K562 (cell line): Measurements from ENCODE around the gene TSEN34. TPM values are rescaled to one million over a fixed set of nuclear protein-coding genes. Genes with fewer than 3 reads are reported as not detected.
A peak's percentile ranks its signal among the peaks of the same experiment; 100 is the strongest.

Experiments used
- CGGBP1 ChIP-seq: fragments of 250-450 bp; sonication (Bioruptor Pico); IDR thresholded peaks from 2 replicates; pipeline ENCODE4 v1.9.0; 2021; ENCODE audit warnings: mild to moderate bottlenecking
- DLX4 ChIP-seq: fragments of 250-450 bp; sonication (Bioruptor Pico); IDR thresholded peaks from 2 replicates; pipeline ENCODE4 v1.6.1; 2021; ENCODE audit warnings: mild to moderate bottlenecking
- ESRRA ChIP-seq: fragments of 450-650 bp; IDR thresholded peaks from 2 replicates; pipeline ENCODE4 v1.6.1; 2014; ENCODE audit warnings: low read depth, mild to moderate bottlenecking, moderate library complexity, borderline replicate concordance
- GABPA ChIP-seq: fragments of 200-800 bp; sonication (Bioruptor generic); conservative IDR thresholded peaks from 2 replicates; pipeline ENCODE4 v1.6.1; 2016; ENCODE audit warnings: low read depth, missing genetic modification characterization, missing compliant biosample characterization
- HDAC6 ChIP-seq: IDR thresholded peaks from 2 replicates; pipeline ENCODE4 v1.6.1; 2012; ENCODE audit warnings: low read depth, mild to moderate bottlenecking, control low read depth, inconsistent platforms, low read length, moderate library complexity
- HDAC8 ChIP-seq: fragments of 450-650 bp; IDR thresholded peaks from 2 replicates; pipeline ENCODE4 v1.6.1; 2016; ENCODE audit warnings: mild to moderate bottlenecking, missing genetic modification characterization, moderate library complexity, missing compliant biosample characterization
- HMG20A ChIP-seq: fragments of 450-650 bp; formaldehyde crosslinking; conservative IDR thresholded peaks from 2 replicates; pipeline ENCODE4 v1.4.0; 2020; ENCODE audit warnings: mild to moderate bottlenecking, mixed read lengths
- HMG20B ChIP-seq: fragments of 250-450 bp; sonication (Bioruptor Pico); IDR thresholded peaks from 2 replicates; pipeline ENCODE4 v1.5.0; 2021; ENCODE audit warnings: mild to moderate bottlenecking
- KAT7 ChIP-seq: sonication (generic); formaldehyde crosslinking; IDR thresholded peaks from 2 replicates; pipeline ENCODE4 v1.8.0; 2022; ENCODE audit warnings: missing genetic modification reagents, mild to moderate bottlenecking, borderline replicate concordance
- LARP7 ChIP-seq: fragments of 450-650 bp; IDR thresholded peaks from 2 replicates; pipeline ENCODE4 v1.6.1; 2016
- LCOR ChIP-seq: sonication (generic); formaldehyde crosslinking; IDR thresholded peaks from 2 replicates; pipeline ENCODE4 v1.8.0; 2022; ENCODE audit warnings: mild to moderate bottlenecking, missing genetic modification reagents
- MTA3 ChIP-seq: fragments of 450-650 bp; formaldehyde crosslinking; IDR thresholded peaks from 2 replicates; pipeline ENCODE4 v1.6.1; 2017; ENCODE audit warnings: mild to moderate bottlenecking, borderline replicate concordance
- NEUROD1 ChIP-seq: fragments of 150-350 bp; IDR thresholded peaks from 2 replicates; pipeline ENCODE4 v1.6.1; 2014; ENCODE audit warnings: borderline replicate concordance, low read length, low read depth; ENCODE audit not compliant: partially characterized antibody
- NFIC ChIP-seq: fragments of 450-650 bp; IDR thresholded peaks from 2 replicates; pipeline ENCODE4 v1.6.1; 2017; ENCODE audit warnings: mild to moderate bottlenecking, inconsistent platforms
- NFIX ChIP-seq: fragments of 250-450 bp; sonication (Bioruptor Pico); IDR thresholded peaks from 2 replicates; pipeline ENCODE4 v1.4.0; 2020; ENCODE audit warnings: low read depth, mild to moderate bottlenecking, moderate library complexity
- RBM39 ChIP-seq: fragments of 200-400 bp; formaldehyde crosslinking; optimal IDR thresholded peaks from 2 replicates; pipeline ENCODE3; 2018; ENCODE audit warnings: low read depth, low read length
- RUNX1 ChIP-seq: sonication (generic); IDR thresholded peaks from 2 replicates; pipeline ENCODE4 v1.6.1; 2016; ENCODE audit warnings: antibody characterized with exemption, low read depth
- TRIM28 ChIP-seq: fragments of 450-650 bp; IDR thresholded peaks from 2 replicates; pipeline ENCODE4 v1.6.1; 2017
- U2AF2 ChIP-seq: fragments of 200-400 bp; formaldehyde crosslinking; optimal IDR thresholded peaks from 2 replicates; pipeline ENCODE3; 2017; ENCODE audit warnings: low read depth, mild to moderate bottlenecking, low read length
- VEZF1 ChIP-seq: fragments of 200-800 bp; sonication (Bioruptor generic); IDR thresholded peaks from 2 replicates; pipeline ENCODE4 v1.6.1; 2017; ENCODE audit warnings: missing genetic modification characterization, missing compliant biosample characterization
- ZBTB43 ChIP-seq: sonication (generic); formaldehyde crosslinking; IDR thresholded peaks from 2 replicates; pipeline ENCODE4 v1.8.0; 2023; ENCODE audit warnings: mild to moderate bottlenecking, missing genetic modification reagents
- ZBTB8A ChIP-seq: fragments of 450-650 bp; IDR thresholded peaks from 2 replicates; pipeline ENCODE4 v1.6.1; 2018; ENCODE audit warnings: mild to moderate bottlenecking, moderate library complexity; ENCODE audit not compliant: partially characterized antibody
- ZC3H4 ChIP-seq: sonication (generic); formaldehyde crosslinking; IDR thresholded peaks from 2 replicates; pipeline ENCODE4 v1.9.0; 2021; ENCODE audit warnings: missing genetic modification reagents, borderline replicate concordance
- ZNF274 ChIP-seq: IDR thresholded peaks from 2 replicates; pipeline ENCODE4 v1.6.1; 2011; ENCODE audit warnings: low read depth, mild to moderate bottlenecking, low read length, moderate library complexity, borderline replicate concordance
- ZNF384 ChIP-seq: IDR thresholded peaks from 2 replicates; pipeline ENCODE4 v1.6.1; 2012; ENCODE audit warnings: low read depth, low read length, improper control_type of control experiment
- ZNF583 ChIP-seq: fragments of 250-450 bp; sonication (Bioruptor Pico); IDR thresholded peaks from 2 replicates; pipeline ENCODE4 v1.4.0; 2020
- ZNF589 ChIP-seq: fragments of 200-800 bp; sonication (Bioruptor generic); IDR thresholded peaks from 2 replicates; pipeline ENCODE4 v1.6.1; 2016; ENCODE audit warnings: low read depth, missing genetic modification characterization, missing compliant biosample characterization
- ZNF717 ChIP-seq: fragments of 250-450 bp; sonication (Bioruptor Pico); IDR thresholded peaks from 2 replicates; pipeline ENCODE4 v1.5.0; 2021
- polyA plus RNA-seq, 8 experiments: library from polyadenylated mRNA; depleted of rRNA in 4 of 8; stranded (reverse) in 5 of 8; unstranded in 3 of 8; fragments of >200 nt; fragmentation: Nextera tagmentation in 2 of 8; fragmentation: Illumina TruSeq in 1 of 8; extraction: Ambion mirVana in 2 of 8; extraction: Trizol in 1 of 8; gene quantifications; 2 replicates each; pipeline versions ENCODE4 v1.2.1 to v1.2.3, GENCODE V29; 2011 to 2014; ENCODE audit warnings: inconsistent platforms in 1 of 8, missing spikeins in 1 of 8
- total RNA-seq, 7 experiments: library from RNA; depleted of rRNA in 6 of 7; stranded (reverse); fragments of >200 nt in 6 of 7; fragmentation: Illumina TruSeq in 2 of 7; extraction: Trizol in 2 of 7; gene quantifications; 2 replicates each; pipeline versions ENCODE4 v1.2.1 to v1.2.3, GENCODE V29; 2011 to 2021; ENCODE audit warnings: low replicate concordance in 1 of 7

Gene TSEN34
- total and polyA plus RNA-seq, 9 of the 15 experiments (the other 6 are each of a cell fraction or from before 2014, with no cell fraction given), result 3.1 to 57.6 (median 29.5) TPM

GRCh38 chr19:54209811-54210494 lies 18.8 kb downstream of the TSEN34 start (continued):
- TF ChIP-seq HDAC8 (tag), result no peak
- TF ChIP-seq NFIX (CRISPR knock-in tag), result no peak
- no peak for TF ChIP-seq HMG20B (CRISPR knock-in tag)
- TF ChIP-seq CGGBP1, result no peak
- TF ChIP-seq NEUROD1, result no peak
- no peak for TF ChIP-seq ZNF583 (CRISPR knock-in tag)
- TF ChIP-seq ZNF589 (CRISPR knock-in tag), result no peak
- no peak for TF ChIP-seq HMG20A
- 0 out of 2 replicates have a peak, but pooled peaks have one; percentile 51 for TF ChIP-seq RUNX1
- no peak for TF ChIP-seq ZC3H4 (CRISPR knock-in tag)
- TF ChIP-seq ZBTB43 (CRISPR knock-in tag), result peak; percentile 52; the same call in 1 of the 2 replicates
- peak; percentile 63; the same call in 1 of the 2 replicates for TF ChIP-seq KAT7
- peak; percentile 82; the same call in 1 of the 2 replicates for TF ChIP-seq ESRRA
- TF ChIP-seq ZNF274, result no peak
- TF ChIP-seq ZBTB8A, result no peak
- peak; percentile 97 for TF ChIP-seq NFIC
- TF ChIP-seq LCOR (CRISPR knock-in tag), result 0 out of 2 replicates have a peak, but pooled peaks have one; percentile 33
- TF ChIP-seq TRIM28, result no peak
- no peak for TF ChIP-seq HDAC6
- no peak for TF ChIP-seq GABPA (tag)
- TF ChIP-seq DLX4, result no peak
- no peak for TF ChIP-seq ZNF717 (CRISPR knock-in tag)
- peak; percentile 30; the same call in 1 of the 2 replicates for TF ChIP-seq ZNF384
- TF ChIP-seq VEZF1, result peak; percentile 75
- TF ChIP-seq MTA3, result peak; percentile 71; the same call in 1 of the 2 replicates
- no peak for TF ChIP-seq RBM39
- TF ChIP-seq LARP7, result no peak
- no peak for TF ChIP-seq U2AF2
